ENCODE results near the gene DIDO1. TPM values are rescaled to one million over a fixed set of nuclear protein-coding genes. Genes with fewer than 3 reads are reported as not detected.

The DIDO1 gene
- total and polyA plus RNA-seq, 2 donors (not counting 1 experiment from before 2014, with no cell fraction given), result 57.6 to 124 TPM

DNA sequence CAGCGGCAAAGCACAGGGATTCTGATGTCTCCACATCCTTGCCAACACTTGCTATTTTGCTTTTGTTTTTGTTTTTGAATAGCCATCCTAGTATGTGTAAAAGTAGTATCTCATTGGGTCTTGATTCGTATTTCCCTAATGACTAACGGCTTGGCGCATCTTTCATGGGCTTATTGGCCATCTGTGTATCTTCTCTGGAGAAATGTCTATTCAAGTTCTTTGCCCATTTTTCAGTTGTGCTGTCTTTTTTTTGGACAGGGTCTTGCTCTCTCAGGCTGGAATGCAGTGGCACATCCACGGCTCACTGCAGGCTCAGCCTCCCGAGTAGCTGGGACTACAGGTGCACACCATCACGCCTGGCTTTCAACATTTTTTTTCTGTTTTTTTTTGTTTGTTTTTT is 82.1 kb downstream of the DIDO1 start:
- H3K4me1 ChIP-seq (ENCODE audit: control insufficient read depth in 2 of 2, insufficient read depth in 2 of 2, low read length in 2 of 2), result no peaks in the 10 kb centered on the region
- H3K36me3 ChIP-seq (replicated peaks in 1 of 2; ENCODE audit: control extremely low read depth in 1 of 2, control insufficient read depth in 1 of 2, extremely low read depth in 1 of 2, insufficient read depth in 2 of 2, low read length in 1 of 2), result no peaks in the 10 kb centered on the region
- WGBS (ENCODE audit: insufficient coverage), result 98% methylated on average over 6 of the region's 7 CpGs
- H3K4me3 ChIP-seq (ENCODE audit: control extremely low read depth in 1 of 5, extremely low read depth in 1 of 5, insufficient read depth in 1 of 5, low read depth in 2 of 5, low read length in 4 of 5), result no peak overlapping the region
- H3K9me3 ChIP-seq (ENCODE audit: control extremely low read depth in 1 of 3, control insufficient read depth in 2 of 3, insufficient read depth in 1 of 3, low read length in 2 of 3), result no peaks in the 10 kb centered on the region
- peaks cover 5% of the 10 kb centered on the region for H3K4me1 Mint-ChIP-seq
- intact Hi-C loops (cut with micrococcal nuclease), result no loop called here
- DNase-seq, result no peak
- no peak overlapping the region for H3K4me3 Mint-ChIP-seq
- no peak overlapping the region for H2AFZ ChIP-seq (ENCODE audit: insufficient read depth, low read depth, low read length, poor library complexity, severe bottlenecking)
- no peak overlapping the region for H3K4me2 ChIP-seq (replicated peaks; ENCODE audit: low read depth, low read length, poor library complexity, severe bottlenecking)
- H3K79me2 ChIP-seq (ENCODE audit: control insufficient read depth, insufficient read depth, low read length), result no peaks in the 10 kb centered on the region
- ChIA-PET CTCF (interaction anchor here (0.6 kb wide), 1 partner anchor 122 kb away, joined by 3 read pairs; no protein-coding TSS in a partner anchor), POLR2A (interaction anchor here (0.7 kb wide), 1 partner anchor 1231 kb away, joined by 3 read pairs; no protein-coding TSS in a partner anchor)
- H3K9me3 Mint-ChIP-seq (ENCODE audit: insufficient read depth), result no peaks in the 10 kb centered on the region
- no peak for ATAC-seq (ENCODE audit: low read depth)
- no peaks in the 10 kb centered on the region for H3K27me3 ChIP-seq (replicated peaks in 1 of 4; ENCODE audit: control extremely low read depth in 1 of 4, control insufficient read depth in 3 of 4, insufficient read depth in 4 of 4, low read length in 3 of 4)
- TF ChIP-seq EZH2 (IDR thresholded peaks at IDR 0.05; ENCODE audit: borderline replicate concordance, insufficient read depth, low read depth, low read length, poor library complexity, severe bottlenecking), result no peak
- TF ChIP-seq, protein P1, sequence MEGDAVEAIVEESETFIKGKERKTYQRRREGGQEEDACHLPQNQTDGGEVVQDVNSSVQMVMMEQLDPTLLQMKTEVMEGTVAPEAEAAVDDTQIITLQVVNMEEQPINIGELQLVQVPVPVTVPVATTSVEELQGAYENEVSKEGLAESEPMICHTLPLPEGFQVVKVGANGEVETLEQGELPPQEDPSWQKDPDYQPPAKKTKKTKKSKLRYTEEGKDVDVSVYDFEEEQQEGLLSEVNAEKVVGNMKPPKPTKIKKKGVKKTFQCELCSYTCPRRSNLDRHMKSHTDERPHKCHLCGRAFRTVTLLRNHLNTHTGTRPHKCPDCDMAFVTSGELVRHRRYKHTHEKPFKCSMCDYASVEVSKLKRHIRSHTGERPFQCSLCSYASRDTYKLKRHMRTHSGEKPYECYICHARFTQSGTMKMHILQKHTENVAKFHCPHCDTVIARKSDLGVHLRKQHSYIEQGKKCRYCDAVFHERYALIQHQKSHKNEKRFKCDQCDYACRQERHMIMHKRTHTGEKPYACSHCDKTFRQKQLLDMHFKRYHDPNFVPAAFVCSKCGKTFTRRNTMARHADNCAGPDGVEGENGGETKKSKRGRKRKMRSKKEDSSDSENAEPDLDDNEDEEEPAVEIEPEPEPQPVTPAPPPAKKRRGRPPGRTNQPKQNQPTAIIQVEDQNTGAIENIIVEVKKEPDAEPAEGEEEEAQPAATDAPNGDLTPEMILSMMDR (IDR thresholded peaks at IDR 0.05), result no peak
- no peak overlapping the region for H3K27ac ChIP-seq (ENCODE audit: low read length in 2 of 2)
- H4K20me1 ChIP-seq (ENCODE audit: control insufficient read depth, insufficient read depth, low read length, poor library complexity, severe bottlenecking), result no peaks in the 10 kb centered on the region
- H3K27ac Mint-ChIP-seq, result no peak overlapping the region
- no peaks in the 10 kb centered on the region for H3K27me3 Mint-ChIP-seq
- no peak overlapping the region for H3K9ac ChIP-seq (ENCODE audit: low read length)

DNA sequence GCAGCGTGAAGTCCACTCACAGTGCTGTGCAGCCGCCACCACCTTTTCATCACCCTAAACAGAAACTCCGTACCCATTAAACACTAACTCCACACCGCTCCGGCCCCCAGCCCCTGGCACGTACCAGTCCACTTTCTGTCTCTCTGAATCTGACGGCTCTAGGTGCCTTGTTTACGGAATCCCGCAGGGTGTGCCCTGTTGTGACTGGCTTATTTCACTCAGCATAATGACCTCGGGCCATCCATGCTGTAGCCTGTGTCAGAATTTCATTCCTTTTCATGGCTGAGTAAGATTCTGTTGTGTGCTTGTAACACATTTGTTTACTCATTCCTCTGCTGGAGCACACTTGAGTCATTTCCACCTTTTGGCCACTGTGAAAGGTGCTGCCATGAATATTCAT is 82.6 kb downstream of the DIDO1 start:
- Histone ChIP-seq H3K27me3 (replicated peaks in 1 of 4; ENCODE audit: control extremely low read depth in 1 of 4, control insufficient read depth in 3 of 4, insufficient read depth in 4 of 4, low read length in 3 of 4) (no peaks in the 10 kb centered on the region), H3K4me2 (replicated peaks; ENCODE audit: low read depth, low read length, poor library complexity, severe bottlenecking) (no peak overlapping the region), H3K4me1 (ENCODE audit: control insufficient read depth in 2 of 2, insufficient read depth in 2 of 2, low read length in 2 of 2) (peaks cover under 1 to 4% of the 10 kb centered on the region in 2 donors), H3K4me3 (ENCODE audit: control extremely low read depth in 1 of 5, extremely low read depth in 1 of 5, insufficient read depth in 1 of 5, low read depth in 2 of 5, low read length in 4 of 5) (no peak overlapping the region), H3K9me3 (ENCODE audit: control extremely low read depth in 1 of 3, control insufficient read depth in 2 of 3, insufficient read depth in 1 of 3, low read length in 2 of 3) (no peaks in the 10 kb centered on the region), H3K9ac (ENCODE audit: low read length) (no peak overlapping the region), H3K36me3 (replicated peaks in 1 of 2; ENCODE audit: control extremely low read depth in 1 of 2, control insufficient read depth in 1 of 2, extremely low read depth in 1 of 2, insufficient read depth in 2 of 2, low read length in 1 of 2) (no peaks in the 10 kb centered on the region), H4K20me1 (ENCODE audit: control insufficient read depth, insufficient read depth, low read length, poor library complexity, severe bottlenecking) (no peaks in the 10 kb centered on the region), H3K27ac (ENCODE audit: low read length in 2 of 2) (no peak overlapping the region), H3K79me2 (ENCODE audit: control insufficient read depth, insufficient read depth, low read length) (no peaks in the 10 kb centered on the region), H2AFZ (ENCODE audit: insufficient read depth, low read depth, low read length, poor library complexity, severe bottlenecking) (no peak overlapping the region)
- H3K27ac Mint-ChIP-seq, result no peak overlapping the region
- TF ChIP-seq, protein P1 (IDR thresholded peaks at IDR 0.05), result no peak
- no peak for TF ChIP-seq EZH2 (IDR thresholded peaks at IDR 0.05; ENCODE audit: borderline replicate concordance, insufficient read depth, low read depth, low read length, poor library complexity, severe bottlenecking)
- ChIA-PET POLR2A (no interaction called here), CTCF (no interaction called here)
- peaks cover 7% of the 10 kb centered on the region for H3K4me1 Mint-ChIP-seq
- no peak overlapping the region for H3K4me3 Mint-ChIP-seq
- WGBS (ENCODE audit: insufficient coverage), result 100% methylated on average over 8 of the region's 10 CpGs
- DNase-seq (no peak), ATAC-seq (ENCODE audit: low read depth) (no peak)
- no peaks in the 10 kb centered on the region for H3K9me3 Mint-ChIP-seq (ENCODE audit: insufficient read depth)
- intact Hi-C loops (cut with micrococcal nuclease), result no loop called here
- no peaks in the 10 kb centered on the region for H3K27me3 Mint-ChIP-seq

All from B cell (primary cell).